Mesenchymal stem cell (in vitro differentiated cells and primary cell): ENCODE data around the gene RAB30.
A peak's percentile ranks its signal among the peaks of the same experiment; 100 is the strongest.

Experiments used
- DNase-seq: peaks from one replicate; pipeline ENCODE4 v3.0.0-alpha.2; 2013
- H2AFZ ChIP-seq: one replicate; pipeline ENCODE4 v1.6.1; 2013; ENCODE audit warnings: low read depth, mild to moderate bottlenecking, control low read depth, inconsistent platforms, low read length, moderate library complexity
- H2AK5ac ChIP-seq: 2 replicates; pipeline ENCODE4 v1.6.1; 2013; ENCODE audit warnings: low read length, moderate library complexity, mild to moderate bottlenecking, inconsistent platforms; ENCODE audit not compliant: severe bottlenecking
- H2BK120ac ChIP-seq: one replicate; pipeline ENCODE4 v1.6.1; 2013; ENCODE audit warnings: low read depth, mild to moderate bottlenecking, inconsistent platforms, low read length, moderate library complexity
- H2BK12ac ChIP-seq, 2 experiments: one replicate each; pipeline ENCODE4 v1.6.1; 2013; ENCODE audit warnings: inconsistent platforms in 2 of 2, low read length in 2 of 2, mild to moderate bottlenecking in 2 of 2, moderate library complexity in 2 of 2, control low read depth in 1 of 2
- H2BK15ac ChIP-seq: one replicate; pipeline ENCODE4 v1.6.1; 2013; ENCODE audit warnings: mild to moderate bottlenecking, low read depth, inconsistent platforms; ENCODE audit not compliant: poor library complexity, severe bottlenecking
- H2BK5ac ChIP-seq: 2 replicates; pipeline ENCODE4 v1.6.1; 2013; ENCODE audit warnings: low read depth, mild to moderate bottlenecking, low read length, control low read depth, inconsistent platforms; ENCODE audit not compliant: poor library complexity, severe bottlenecking
- H3K14ac ChIP-seq, 2 experiments: one replicate each; pipeline ENCODE4 v1.6.1; 2013; ENCODE audit warnings: inconsistent platforms in 2 of 2, low read length in 2 of 2, control low read depth in 1 of 2, mild to moderate bottlenecking in 1 of 2, moderate library complexity in 1 of 2
- H3K18ac ChIP-seq, 2 experiments: one replicate each; pipeline ENCODE4 v1.6.1; 2013; ENCODE audit warnings: inconsistent platforms in 2 of 2, low read length in 2 of 2, control low read depth in 1 of 2, low read depth in 1 of 2, mild to moderate bottlenecking in 1 of 2
- H3K23ac ChIP-seq, 2 experiments: one replicate each; pipeline ENCODE4 v1.6.1; 2013; ENCODE audit warnings: inconsistent platforms in 2 of 2, low read length in 2 of 2, mild to moderate bottlenecking in 2 of 2, moderate library complexity in 2 of 2, control low read depth in 1 of 2
- H3K27ac ChIP-seq: 2 replicates; pipeline ENCODE4 v1.5.1; 2013; ENCODE audit warnings: mild to moderate bottlenecking, moderate library complexity, low read length, control low read depth, inconsistent platforms; ENCODE audit not compliant: poor library complexity, severe bottlenecking
- H3K27me3 ChIP-seq, 2 experiments: 2 replicates each; pipeline versions ENCODE4 v1.6.1 to v1.7.0; 2013; ENCODE audit warnings: low read length in 2 of 2, mild to moderate bottlenecking in 2 of 2, moderate library complexity in 2 of 2, control low read depth in 1 of 2, inconsistent platforms in 1 of 2; ENCODE audit not compliant: control insufficient read depth in 1 of 2, insufficient read depth in 1 of 2
- H3K36me3 ChIP-seq, 2 experiments: 2 replicates each; pipeline versions ENCODE4 v1.6.1 to v1.7.0; 2013; ENCODE audit warnings: low read length in 2 of 2, control low read depth in 1 of 2, inconsistent platforms in 1 of 2, low read depth in 1 of 2, mild to moderate bottlenecking in 1 of 2; ENCODE audit not compliant: insufficient read depth in 2 of 2, control insufficient read depth in 1 of 2
- H3K4ac ChIP-seq, 2 experiments: one replicate each; pipeline ENCODE4 v1.6.1; 2013; ENCODE audit warnings: inconsistent platforms in 2 of 2, low read length in 2 of 2, mild to moderate bottlenecking in 2 of 2, moderate library complexity in 2 of 2, control low read depth in 1 of 2, low read depth in 1 of 2
- H3K4me1 ChIP-seq: 2 replicates; pipeline ENCODE4 v1.6.1; 2013; ENCODE audit warnings: low read depth, low read length, control low read depth; ENCODE audit not compliant: control insufficient read depth, insufficient read depth
- H3K4me2 ChIP-seq: 2 replicates; pipeline ENCODE4 v1.6.1; 2013; ENCODE audit warnings: low read length, mild to moderate bottlenecking, inconsistent platforms; ENCODE audit not compliant: poor library complexity, severe bottlenecking
- H3K4me3 ChIP-seq, 2 experiments: 2 replicates each; pipeline versions ENCODE4 v1.5.1 to v1.7.0; 2013; ENCODE audit warnings: low read length in 2 of 2, mild to moderate bottlenecking in 2 of 2, control low read depth in 1 of 2, low read depth in 1 of 2; ENCODE audit not compliant: insufficient read depth in 1 of 2
- H3K79me1 ChIP-seq: replicated peaks from 2 replicates; pipeline ENCODE4 v1.6.1; 2013; ENCODE audit warnings: mild to moderate bottlenecking, control low read depth, low read length, inconsistent platforms; ENCODE audit not compliant: poor library complexity, severe bottlenecking
- H3K9ac ChIP-seq: 2 replicates; pipeline ENCODE4 v1.7.0; 2013; ENCODE audit warnings: mild to moderate bottlenecking, low read length, moderate library complexity
- H3K9me3 ChIP-seq: 2 replicates; pipeline ENCODE4 v1.7.0; 2013; ENCODE audit warnings: mild to moderate bottlenecking, low read length; ENCODE audit not compliant: control insufficient read depth
- H4K8ac ChIP-seq: one replicate; pipeline ENCODE4 v1.6.1; 2013; ENCODE audit warnings: inconsistent platforms, mild to moderate bottlenecking, low read length, moderate library complexity
- H4K91ac ChIP-seq: one replicate; pipeline ENCODE4 v1.6.1; 2013; ENCODE audit warnings: mild to moderate bottlenecking, low read length, inconsistent platforms
- WGBS: methylation state at CpG from one replicate; pipeline ENCODE4 v1.1.7; 2013; ENCODE audit warnings: mixed read lengths; 5-methylcytosine and 5-hydroxymethylcytosine counted together

The RAB30 gene

DNA sequence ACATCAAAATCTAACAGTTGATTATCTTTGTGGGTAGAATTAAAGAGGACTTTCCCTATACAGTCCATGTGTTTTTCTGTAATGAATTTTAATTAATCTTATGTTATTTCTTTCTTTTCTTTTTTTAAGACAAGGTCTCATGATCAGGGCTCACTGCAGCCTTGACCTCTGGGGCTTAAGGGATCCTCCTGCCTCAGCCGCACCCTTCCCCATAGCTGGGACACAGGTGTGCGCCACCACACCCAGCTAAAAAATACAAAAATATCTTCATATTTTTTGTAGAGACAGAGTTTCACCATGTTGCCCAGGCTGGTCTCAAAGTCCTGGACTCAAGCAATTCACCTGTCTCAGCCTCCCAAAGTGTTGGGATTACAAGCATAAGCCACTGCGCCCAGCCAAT lies 7.7 kb downstream of the RAB30 start:
- no peak overlapping the region for H3K18ac ChIP-seq

DNA sequence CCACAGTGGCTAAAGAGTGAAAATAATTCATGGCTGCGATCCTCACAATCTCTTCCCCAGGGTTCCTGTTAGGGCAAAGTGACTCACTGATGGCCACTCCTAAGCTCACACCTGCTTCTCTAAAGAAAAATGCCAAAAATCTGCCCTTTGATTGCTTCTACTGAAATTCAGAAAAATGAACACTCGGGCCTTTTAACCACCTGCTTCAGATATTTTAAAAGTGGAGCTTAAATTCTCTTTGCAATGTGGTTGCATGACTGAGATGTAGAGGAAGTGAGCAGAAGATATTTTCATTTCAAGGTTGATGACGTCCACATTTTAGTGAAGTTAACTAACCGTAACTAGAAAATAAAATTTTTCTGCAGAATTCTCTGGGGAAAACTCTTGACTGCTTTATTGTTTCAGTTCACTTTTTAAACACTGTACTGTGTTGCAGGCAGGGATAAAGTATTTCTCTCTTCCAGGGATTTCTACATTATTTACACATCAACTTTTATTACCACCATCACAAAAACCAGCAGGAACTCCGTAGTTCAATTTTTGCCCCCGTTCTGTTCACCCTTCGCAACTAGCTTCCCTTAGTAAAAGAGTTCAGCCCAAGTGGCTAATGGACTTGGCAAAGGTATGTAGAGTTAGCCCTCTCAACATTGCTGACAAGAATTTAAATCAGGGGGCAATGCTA lies 8.5 kb downstream of the RAB30 start:
- WGBS: 81% methylated on average over 7 of the region's 7 CpGs

More for the DNA sequence above, 7.7 kb downstream of the RAB30 start:
- Histone ChIP-seq H3K14ac (no peak overlapping the region), H3K4me1 (peaks cover 2% of the 10 kb centered on the region), H3K23ac (no peak overlapping the region), H3K9me3 (no peaks in the 10 kb centered on the region), H2BK120ac (no peak overlapping the region), H2BK12ac (no peak overlapping the region), H3K4me2 (no peak overlapping the region), H4K91ac (no peak overlapping the region), H2AK5ac (peak overlapping the region; percentile 64), H3K9ac (peak overlapping the region; percentile 44), H2BK15ac (no peak overlapping the region), H3K27ac (no peak overlapping the region), H2BK5ac (no peak overlapping the region), H2AFZ (no peak overlapping the region), H3K36me3 (no peaks in the 10 kb centered on the region), H4K8ac (no peak overlapping the region), H3K4ac (no peak overlapping the region), H3K27me3 (no peaks in the 10 kb centered on the region), H3K4me3 (peak overlapping the region in 1 of 2 experiments; percentile 12), H3K79me1 (peaks cover 15% of the 10 kb centered on the region)
- no peak for DNase-seq
- 98% methylated on average over 2 of the region's 3 CpGs for WGBS

DNA sequence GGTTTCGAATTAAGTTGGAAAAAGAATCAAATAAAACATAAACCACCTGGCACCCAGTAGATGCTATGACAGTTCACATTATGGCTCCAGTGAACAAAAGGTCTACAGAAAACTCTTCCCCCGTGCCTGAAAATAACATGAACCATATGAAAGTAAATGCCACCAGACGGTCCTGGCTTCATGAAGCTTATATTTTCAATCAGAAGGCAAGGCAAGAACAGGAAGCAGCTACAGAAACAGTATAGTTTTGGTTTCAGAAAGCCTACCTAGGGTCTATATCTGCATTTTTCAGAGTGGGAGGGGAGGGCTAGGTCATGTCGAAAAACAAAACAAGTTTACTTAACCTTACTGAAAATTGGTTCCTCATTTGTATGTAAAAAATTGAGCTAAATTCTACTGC lies 9.8 kb downstream of the RAB30 start:
- Histone ChIP-seq H3K9me3 (no peaks in the 10 kb centered on the region), H3K27ac (no peak overlapping the region), H3K79me1 (peaks cover 21% of the 10 kb centered on the region), H2BK5ac (no peak overlapping the region), H2AK5ac (peak overlapping the region; percentile 10), H3K4me3 (no peak overlapping the region), H2BK12ac (no peak overlapping the region), H2BK15ac (no peak overlapping the region), H3K4ac (no peak overlapping the region), H2BK120ac (no peak overlapping the region), H3K9ac (no peak overlapping the region), H3K4me2 (no peak overlapping the region), H3K18ac (no peak overlapping the region), H3K14ac (no peak overlapping the region), H3K27me3 (no peaks in the 10 kb centered on the region), H3K23ac (no peak overlapping the region), H2AFZ (no peak overlapping the region), H3K4me1 (peaks cover 2% of the 10 kb centered on the region), H4K91ac (no peak overlapping the region), H3K36me3 (no peaks in the 10 kb centered on the region), H4K8ac (no peak overlapping the region)
- WGBS: 100% methylated on average over 3 of the region's 4 CpGs
- DNase-seq: no peak

More for the DNA sequence above, 8.5 kb downstream of the RAB30 start:
- Histone ChIP-seq H3K18ac (no peak overlapping the region), H3K27me3 (no peaks in the 10 kb centered on the region), H3K23ac (no peak overlapping the region), H2AK5ac (no peak overlapping the region), H2AFZ (no peak overlapping the region), H3K79me1 (peaks cover 20% of the 10 kb centered on the region), H3K14ac (no peak overlapping the region), H3K4me3 (peak overlapping the region in 1 of 2 experiments; percentile 54), H3K4ac (no peak overlapping the region), H2BK12ac (no peak overlapping the region), H3K4me1 (peaks cover 2% of the 10 kb centered on the region), H3K36me3 (no peaks in the 10 kb centered on the region), H2BK15ac (no peak overlapping the region), H3K27ac (peak overlapping the region; percentile 81), H2BK120ac (no peak overlapping the region), H4K8ac (no peak overlapping the region), H4K91ac (no peak overlapping the region), H3K9me3 (no peaks in the 10 kb centered on the region), H3K9ac (peak overlapping the region; percentile 44), H3K4me2 (peak overlapping the region; percentile 59), H2BK5ac (no peak overlapping the region)
- peak; percentile 14 for DNase-seq

DNA sequence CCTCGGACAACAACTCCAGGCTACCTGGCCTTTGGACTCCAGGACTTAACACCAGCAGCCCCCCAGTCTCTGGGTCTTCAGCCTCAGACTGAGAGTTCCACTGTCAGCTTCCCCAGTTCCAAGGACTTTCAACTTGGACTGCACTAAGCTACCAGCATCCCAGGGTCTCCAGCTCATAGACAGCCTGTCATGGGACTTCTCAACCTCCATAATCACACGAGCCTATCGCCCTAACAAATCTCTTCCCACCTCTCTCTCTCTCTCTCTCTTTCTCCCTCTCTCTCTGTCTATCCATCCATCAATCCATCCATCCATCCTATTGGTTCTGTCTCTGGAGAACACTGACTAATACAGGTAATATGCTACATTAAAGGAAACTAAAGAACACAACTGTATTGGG lies 10.7 kb downstream of the RAB30 start:
- H3K4me3 ChIP-seq: no peak overlapping the region
- H3K4me1 ChIP-seq: peaks cover 2% of the 10 kb centered on the region
- H4K91ac ChIP-seq: no peak overlapping the region
- no peak overlapping the region for H4K8ac ChIP-seq
- no peak overlapping the region for H3K27ac ChIP-seq
- H3K14ac ChIP-seq: no peak overlapping the region
- H3K23ac ChIP-seq: no peak overlapping the region
- H2BK120ac ChIP-seq: no peak overlapping the region
- H2BK12ac ChIP-seq: no peak overlapping the region
- no peak overlapping the region for H3K9ac ChIP-seq
- H2AK5ac ChIP-seq: no peak overlapping the region
- no peak overlapping the region for H3K4me2 ChIP-seq
- no peaks in the 10 kb centered on the region for H3K9me3 ChIP-seq
- H2AFZ ChIP-seq: no peak overlapping the region
- 79% methylated on average over 3 of the region's 3 CpGs for WGBS
- peak overlapping the region in 1 of 2 experiments; percentile 7 for H3K18ac ChIP-seq
- no peak overlapping the region for H3K4ac ChIP-seq
- peaks cover 21% of the 10 kb centered on the region for H3K79me1 ChIP-seq
- H2BK5ac ChIP-seq: no peak overlapping the region
- H2BK15ac ChIP-seq: no peak overlapping the region
- H3K36me3 ChIP-seq: no peaks in the 10 kb centered on the region
- no peaks in the 10 kb centered on the region for H3K27me3 ChIP-seq
- DNase-seq: no peak
